RWPE2 (cell line): ENCODE results near the gene MRPL41.

ENCODE experiments used
- ATAC-seq: fragments of 200-7000 bp; cut with Tn5 transposase; 3 replicates; pipeline ENCODE4 v1.9.1; 2021; ENCODE audit warnings: low read depth
- DNase-seq: peaks from one replicate; pipeline ENCODE4 v3.0.0-alpha.2; 2020; ENCODE audit warnings: low spot score
- H3K27ac ChIP-seq: fragments of 450-650 bp; 2 replicates; pipeline ENCODE4 v1.5.1; 2017; ENCODE audit warnings: mild to moderate bottlenecking; ENCODE audit not compliant: poor library complexity, severe bottlenecking
- H3K27me3 ChIP-seq: fragments of 250-450 bp; sonication (Bioruptor Pico); 2 replicates; pipeline ENCODE4 v1.5.1; 2021; ENCODE audit warnings: mild to moderate bottlenecking, moderate library complexity; ENCODE audit not compliant: insufficient read depth, poor library complexity, severe bottlenecking
- H3K36me3 ChIP-seq: fragments of 250-450 bp; sonication (Bioruptor Pico); 2 replicates; pipeline ENCODE4 v1.5.1; 2020; ENCODE audit warnings: low read depth, mild to moderate bottlenecking, moderate library complexity
- H3K4me1 ChIP-seq: fragments of 250-450 bp; sonication (Bioruptor Pico); 2 replicates; pipeline ENCODE4 v1.5.1; 2021; ENCODE audit warnings: mild to moderate bottlenecking, moderate library complexity; ENCODE audit not compliant: insufficient read depth, poor library complexity, severe bottlenecking
- H3K4me3 ChIP-seq: fragments of 250-450 bp; sonication (Bioruptor Pico); 2 replicates; pipeline ENCODE4 v1.5.1; 2021; ENCODE audit warnings: mild to moderate bottlenecking, moderate library complexity; ENCODE audit not compliant: severe bottlenecking
- H3K9me3 ChIP-seq: fragments of 250-450 bp; sonication (Bioruptor Pico); 2 replicates; pipeline ENCODE4 v1.5.1; 2021; ENCODE audit warnings: mild to moderate bottlenecking, moderate library complexity; ENCODE audit not compliant: severe bottlenecking
- TF ChIP-seq, protein P1 (sequence below): fragments of 450-650 bp; IDR thresholded peaks from one replicate; pipeline ENCODE4 v1.5.1; 2017; ENCODE audit warnings: mild to moderate bottlenecking, moderate library complexity; ENCODE audit not compliant: poor library complexity, severe bottlenecking

The MRPL41 gene

DNA sequence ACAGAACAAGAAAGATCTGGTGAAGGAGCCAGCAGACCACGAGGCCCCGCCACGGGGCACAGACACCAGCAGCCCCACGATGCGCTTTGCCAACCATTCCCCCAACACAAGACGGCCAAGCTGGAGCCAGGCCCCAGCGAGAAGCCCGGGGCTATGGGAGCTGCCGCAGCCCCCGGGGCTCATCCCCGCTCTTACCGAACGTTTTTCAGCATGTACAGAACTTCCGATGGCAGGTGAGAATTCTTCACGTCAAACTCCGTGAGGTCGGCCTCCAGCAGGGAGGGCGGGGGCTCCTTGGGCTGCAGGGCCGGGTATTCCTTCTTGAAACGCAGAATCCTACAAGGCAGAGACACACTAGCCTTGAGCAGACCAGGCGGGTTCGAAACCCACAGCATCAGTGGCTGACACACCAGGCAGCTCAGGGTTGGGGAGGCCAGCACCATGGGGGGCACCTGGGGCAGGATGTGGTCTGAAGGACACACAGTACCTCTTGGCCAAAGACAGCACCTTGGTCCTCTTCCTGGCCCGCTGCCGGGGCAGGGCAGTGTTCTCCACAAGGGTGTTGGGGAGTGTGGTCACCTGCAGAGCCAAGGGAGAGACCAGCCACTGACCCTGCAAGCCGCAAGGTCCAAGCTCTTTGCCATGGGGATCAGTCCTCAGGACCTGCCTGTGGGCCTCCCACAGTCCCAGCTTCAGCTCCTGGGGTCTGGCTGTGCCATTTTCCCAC, 8.3 kb upstream of the MRPL41 start:
- Histone ChIP-seq H3K4me1 (no peaks in the 10 kb centered on the region), H3K27ac (no peak overlapping the region), H3K36me3 (no peaks in the 10 kb centered on the region), H3K4me3 (no peak overlapping the region), H3K9me3 (no peaks in the 10 kb centered on the region), H3K27me3 (no peaks in the 10 kb centered on the region)
- no peak for DNase-seq
- no peak for ATAC-seq
- TF ChIP-seq, protein P1, sequence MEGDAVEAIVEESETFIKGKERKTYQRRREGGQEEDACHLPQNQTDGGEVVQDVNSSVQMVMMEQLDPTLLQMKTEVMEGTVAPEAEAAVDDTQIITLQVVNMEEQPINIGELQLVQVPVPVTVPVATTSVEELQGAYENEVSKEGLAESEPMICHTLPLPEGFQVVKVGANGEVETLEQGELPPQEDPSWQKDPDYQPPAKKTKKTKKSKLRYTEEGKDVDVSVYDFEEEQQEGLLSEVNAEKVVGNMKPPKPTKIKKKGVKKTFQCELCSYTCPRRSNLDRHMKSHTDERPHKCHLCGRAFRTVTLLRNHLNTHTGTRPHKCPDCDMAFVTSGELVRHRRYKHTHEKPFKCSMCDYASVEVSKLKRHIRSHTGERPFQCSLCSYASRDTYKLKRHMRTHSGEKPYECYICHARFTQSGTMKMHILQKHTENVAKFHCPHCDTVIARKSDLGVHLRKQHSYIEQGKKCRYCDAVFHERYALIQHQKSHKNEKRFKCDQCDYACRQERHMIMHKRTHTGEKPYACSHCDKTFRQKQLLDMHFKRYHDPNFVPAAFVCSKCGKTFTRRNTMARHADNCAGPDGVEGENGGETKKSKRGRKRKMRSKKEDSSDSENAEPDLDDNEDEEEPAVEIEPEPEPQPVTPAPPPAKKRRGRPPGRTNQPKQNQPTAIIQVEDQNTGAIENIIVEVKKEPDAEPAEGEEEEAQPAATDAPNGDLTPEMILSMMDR: no peak

DNA sequence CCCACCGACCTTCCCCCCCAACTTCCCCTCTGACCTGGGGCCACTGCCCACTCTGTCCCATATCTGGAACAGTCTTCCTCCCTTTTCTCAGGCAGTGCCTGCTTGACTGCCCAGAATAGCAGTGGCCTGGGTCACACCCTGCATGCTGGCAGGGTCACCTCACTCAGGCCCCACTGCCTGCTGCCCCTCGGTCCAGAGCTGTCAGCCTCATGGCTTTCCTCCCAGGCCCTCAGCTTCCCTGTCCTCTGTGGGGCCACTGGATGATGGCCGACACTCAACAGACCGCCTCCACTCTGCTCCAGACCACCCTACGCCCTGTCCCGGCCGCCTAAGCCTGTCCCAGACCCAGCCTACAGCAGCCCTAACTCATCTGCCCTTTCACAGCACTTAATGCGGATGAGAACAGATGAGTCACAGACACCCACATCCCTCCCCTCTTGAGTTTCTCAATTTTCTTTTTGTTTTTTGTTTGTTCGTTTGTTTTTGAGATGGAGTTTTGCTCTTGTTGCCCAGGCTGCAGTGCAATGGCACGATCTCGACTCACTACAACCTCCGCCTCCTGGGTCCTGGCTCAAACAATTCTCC, 7.4 kb upstream of the MRPL41 start:
- DNase-seq: no peak
- Histone ChIP-seq H3K4me1 (no peaks in the 10 kb centered on the region), H3K27ac (no peak overlapping the region), H3K9me3 (no peaks in the 10 kb centered on the region), H3K27me3 (no peaks in the 10 kb centered on the region), H3K4me3 (no peak overlapping the region), H3K36me3 (no peaks in the 10 kb centered on the region)
- TF ChIP-seq, protein P1: no peak
- ATAC-seq: peak; percentile 30; the same call in 1 of the 3 replicates

DNA sequence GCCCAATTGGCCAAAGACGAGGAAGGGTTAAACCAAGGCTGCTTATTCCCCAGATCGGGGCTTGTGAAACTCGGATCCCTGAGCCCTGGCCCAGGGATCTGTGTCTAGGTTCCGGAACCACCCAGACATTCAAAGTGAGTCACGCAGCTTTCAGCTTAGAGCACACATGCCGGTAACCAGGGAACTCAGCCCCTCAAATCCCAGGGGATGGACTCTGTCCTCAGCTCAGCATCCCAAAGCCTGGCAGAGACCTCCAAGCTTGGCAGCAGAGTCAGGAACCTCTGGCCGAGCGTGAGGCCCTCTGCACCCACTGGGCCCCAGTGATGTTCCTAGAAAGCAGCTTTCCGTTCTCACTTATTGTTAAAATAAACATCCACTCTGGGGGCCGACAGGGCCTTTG, 6.6 kb upstream of the MRPL41 start:
- TF ChIP-seq, protein P1: no peak
- DNase-seq: no peak

DNA sequence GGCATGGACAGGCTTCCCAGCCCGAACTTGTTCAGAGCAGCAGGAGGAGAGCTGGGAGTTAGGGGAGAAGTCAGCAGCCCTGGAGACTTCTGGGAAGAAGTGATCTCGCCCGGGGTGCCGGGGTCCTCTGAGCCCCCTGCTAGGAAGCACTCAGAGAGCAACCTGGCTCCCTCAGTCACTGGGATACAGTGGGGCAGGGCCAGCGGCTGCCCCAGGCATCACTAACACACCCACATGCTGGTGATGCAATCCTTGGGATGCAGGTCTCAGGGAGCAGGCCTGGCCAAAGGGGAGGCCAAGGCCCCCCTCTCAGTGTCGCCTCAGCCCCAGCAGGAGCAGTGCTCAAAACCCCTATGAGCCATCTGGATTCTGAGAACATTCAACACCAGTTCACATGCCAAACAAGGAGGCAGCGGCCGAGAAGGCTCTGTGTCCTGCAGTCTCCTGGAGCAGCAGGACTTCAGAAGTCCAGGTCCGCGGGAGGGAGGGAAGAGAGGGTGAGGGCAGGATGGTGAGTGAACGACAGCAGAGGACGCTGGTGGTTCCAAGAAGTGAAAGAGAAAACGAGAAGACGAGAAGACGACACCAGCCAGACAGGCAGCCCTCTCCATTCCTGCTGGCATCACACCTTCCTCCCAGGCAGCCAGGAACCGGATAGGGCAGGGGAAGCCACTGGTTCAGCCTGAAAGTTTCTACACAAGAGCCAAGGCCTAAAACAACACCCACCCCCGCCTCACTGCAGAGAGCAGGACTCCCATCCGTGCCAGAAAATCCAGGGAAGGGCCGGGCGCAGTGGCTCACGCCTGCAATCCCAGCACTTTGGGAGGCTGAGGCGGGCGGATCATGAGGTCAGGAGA, 3.8 kb upstream of the MRPL41 start:
- H3K4me1 ChIP-seq: no peaks in the 10 kb centered on the region
- H3K36me3 ChIP-seq: 0 out of 2 replicates have a peak, but pooled peaks cover 5% of the 10 kb centered on the region
- H3K27me3 ChIP-seq: no peaks in the 10 kb centered on the region
- ATAC-seq (no peak), DNase-seq (no peak)
- H3K27ac ChIP-seq: no peak overlapping the region
- TF ChIP-seq, protein P1: no peak
- no peaks in the 10 kb centered on the region for H3K9me3 ChIP-seq
- no peak overlapping the region for H3K4me3 ChIP-seq

More for the DNA sequence above, 6.6 kb upstream of the MRPL41 start:
- H3K4me3 ChIP-seq: no peak overlapping the region
- no peaks in the 10 kb centered on the region for H3K27me3 ChIP-seq
- no peak overlapping the region for H3K27ac ChIP-seq
- H3K36me3 ChIP-seq: no peaks in the 10 kb centered on the region
- H3K4me1 ChIP-seq: no peaks in the 10 kb centered on the region
- no peak for ATAC-seq
- H3K9me3 ChIP-seq: no peaks in the 10 kb centered on the region
